HepG2 (cell line): ENCODE results near the gene NIN. TPM values are rescaled to one million over a fixed set of nuclear protein-coding genes. Genes with fewer than 3 reads are reported as not detected.

ENCODE experiments used
- ATAC-seq: fragments of 200-7000 bp; cut with Tn5 transposase; 3 replicates; pipeline ENCODE4 v1.9.1; 2020; ENCODE audit warnings: mild to moderate bottlenecking, moderate library complexity
- BruUV-seq: library from RNA; stranded (reverse); fragments of 400-500 nt; replicated peaks from 2 replicates; lab custom pipeline; 2021; lab: Mats Ljungman, UMichigan
- CTCF ChIA-PET: fragments of 300-600 bp; formaldehyde crosslinking; extraction: SDS; loops from one replicate; lab custom pipeline; 2021; ENCODE audit warnings: low total read pairs, inconsistent platforms, low intra/inter-chr PET ratio; lab: Yijun Ruan, JAX
- POLR2A ChIA-PET: fragments of 350-600 bp; sonication (Branson Sonifier 250); formaldehyde crosslinking; loops from one replicate; lab custom pipeline; 2020; ENCODE audit warnings: antibody characterized with exemption, inconsistent platforms; lab: Yijun Ruan, JAX
- DNase-seq: peaks from one replicate; pipeline ENCODE4 v3.0.0-alpha.2; 2015; ENCODE audit warnings: low spot score
- FAIRE-seq: peaks from 3 replicates; lab custom pipeline; 2011; peaks lifted over from hg19 to GRCh38; lab: Jason Lieb, UNC
- H2AFZ ChIP-seq: one replicate; pipeline ENCODE4 v1.6.1; 2011; ENCODE audit warnings: low read length, inconsistent platforms
- H3K27ac ChIP-seq: fragments of 300-600 bp; 3 replicates; pipeline ENCODE4 v1.8.0; 2011; ENCODE audit warnings: mixed run types, mild to moderate bottlenecking, mixed read lengths, low read length, inconsistent platforms; ENCODE audit not compliant: insufficient read depth; ENCODE audit errors: extremely low read length
- H3K27me3 ChIP-seq, 2 experiments: fragments of 200-600 bp in 1 of 2; 2 replicates in 1 of 2; 3 replicates in 1 of 2; pipeline versions ENCODE4 v1.6.0 to v1.8.0; 2011; ENCODE audit warnings: low read length in 2 of 2, mild to moderate bottlenecking in 2 of 2, moderate library complexity in 2 of 2, inconsistent platforms in 1 of 2; ENCODE audit not compliant: insufficient read depth in 2 of 2, control insufficient read depth in 1 of 2
- H3K36me3 ChIP-seq, 2 experiments: fragments of 200-600 bp in 1 of 2; replicated peaks in 1 of 2; 2 replicates in 1 of 2; 3 replicates in 1 of 2; pipeline versions ENCODE4 v1.5.1 to v1.8.0; 2011; ENCODE audit warnings: low read length in 2 of 2, inconsistent platforms in 1 of 2; ENCODE audit not compliant: insufficient read depth in 2 of 2, control insufficient read depth in 1 of 2
- H3K4me1 ChIP-seq: 2 replicates; pipeline ENCODE4 v1.5.1; 2012; ENCODE audit warnings: low read length, inconsistent platforms; ENCODE audit not compliant: insufficient read depth
- H3K4me2 ChIP-seq: 2 replicates; pipeline ENCODE4 v1.6.0; 2011; ENCODE audit warnings: low read depth, low read length, inconsistent platforms
- H3K4me3 ChIP-seq, 3 experiments: fragments of 200-600 bp in 1 of 3; sonication (generic), shearing (Covaris generic) in 1 of 3; replicated peaks in 1 of 3; 2 replicates each; pipeline ENCODE4 v1.5.1; 2011 to 2016; ENCODE audit warnings: low read length in 3 of 3, inconsistent platforms in 2 of 3, low read depth in 2 of 3, mild to moderate bottlenecking in 2 of 3, control low read depth in 1 of 3, mixed read lengths in 1 of 3; ENCODE audit not compliant: insufficient read depth in 1 of 3
- H3K79me2 ChIP-seq: one replicate; pipeline ENCODE4 v1.6.1; 2011; ENCODE audit warnings: low read length, inconsistent platforms; ENCODE audit not compliant: insufficient read depth
- H3K9ac ChIP-seq: 2 replicates; pipeline ENCODE4 v1.6.0; 2011; ENCODE audit warnings: mild to moderate bottlenecking, low read depth, low read length, inconsistent platforms; ENCODE audit not compliant: insufficient read depth
- H3K9me3 ChIP-seq: 2 replicates; pipeline ENCODE4 v1.5.1; 2012; ENCODE audit warnings: mild to moderate bottlenecking, low read length
- H4K20me1 ChIP-seq: 2 replicates; pipeline ENCODE4 v1.6.0; 2011; ENCODE audit warnings: inconsistent platforms, mild to moderate bottlenecking, low read length, moderate library complexity; ENCODE audit not compliant: insufficient read depth
- BCL6 ChIP-seq: IDR thresholded peaks from 2 replicates; pipeline ENCODE4 v1.6.1; 2016; ENCODE audit warnings: missing genetic modification reagents, missing compliant biosample characterization
- CEBPB ChIP-seq: IDR thresholded peaks from 2 replicates; pipeline ENCODE4 v1.6.1; 2011; ENCODE audit warnings: low read depth, low read length, improper control_type of control experiment, borderline replicate concordance
- CENPBD1 ChIP-seq: sonication (generic); formaldehyde crosslinking; IDR thresholded peaks from 2 replicates; pipeline ENCODE4 v1.8.0; 2022; ENCODE audit warnings: missing genetic modification reagents, low read depth, mild to moderate bottlenecking, borderline replicate concordance
- HOXA9 ChIP-seq: sonication (generic); formaldehyde crosslinking; IDR thresholded peaks from 2 replicates; pipeline ENCODE4 v1.8.1; 2022; ENCODE audit warnings: missing genetic modification reagents, mild to moderate bottlenecking, moderate library complexity, borderline replicate concordance
- NFKBIZ ChIP-seq: IDR thresholded peaks from 2 replicates; pipeline ENCODE4 v1.6.1; 2018; ENCODE audit warnings: missing genetic modification reagents, missing compliant biosample characterization
- NR3C1 ChIP-seq: sonication (generic); formaldehyde crosslinking; IDR thresholded peaks from 2 replicates; pipeline ENCODE4 v1.4.0; 2020; ENCODE audit warnings: missing genetic modification reagents
- TCF12 ChIP-seq, 2 experiments: fragments of 450-650 bp in 1 of 2; sonication (generic) in 1 of 2; formaldehyde crosslinking in 1 of 2; IDR thresholded peaks; 2 replicates each; pipeline versions ENCODE4 v1.6.1 to v1.8.0; 2017 to 2022; ENCODE audit warnings: antibody characterized with exemption in 1 of 2, mild to moderate bottlenecking in 1 of 2, missing genetic modification reagents in 1 of 2, moderate library complexity in 1 of 2
- TIGD3 ChIP-seq: sonication (generic); formaldehyde crosslinking; IDR thresholded peaks from 2 replicates; pipeline ENCODE4 v1.5.1; 2020; ENCODE audit warnings: mild to moderate bottlenecking, missing genetic modification reagents, borderline replicate concordance
- ZNF160 ChIP-seq: sonication (generic); formaldehyde crosslinking; IDR thresholded peaks from 2 replicates; pipeline ENCODE4 v1.8.0; 2022; ENCODE audit warnings: mild to moderate bottlenecking, inconsistent platforms, missing genetic modification reagents
- ZNF577 ChIP-seq: sonication (generic); formaldehyde crosslinking; IDR thresholded peaks from 2 replicates; pipeline ENCODE4 v1.4.0; 2020; ENCODE audit warnings: mild to moderate bottlenecking, low read depth, missing genetic modification reagents, borderline replicate concordance
- ZNF737 ChIP-seq: sonication (generic); formaldehyde crosslinking; IDR thresholded peaks from 2 replicates; pipeline ENCODE4 v1.5.0; 2020; ENCODE audit warnings: missing genetic modification reagents, mild to moderate bottlenecking, borderline replicate concordance
- WGBS: methylation state at CpG from one replicate; pipeline ENCODE4 v1.1.6; 2017; ENCODE audit warnings: low lambda C conversion rate; 5-methylcytosine and 5-hydroxymethylcytosine counted together
- in situ Hi-C: cut with HindIII; loops from 2 replicates; pipeline ENCODE4 v1.10.0; 2017; ENCODE audit warnings: low pct_unique_long_range_greater_than_20kb; ENCODE audit not compliant: extremely low pct_ligation_motif_present
- intact Hi-C: fragments of 100-400 bp; cut with micrococcal nuclease; formaldehyde crosslinking; loops from one replicate; pipeline ENCODE4 v1.10.0; 2022; ENCODE audit not compliant: unreplicated experiment
- polyA plus RNA-seq, 8 experiments: library from polyadenylated mRNA; depleted of rRNA in 3 of 8; stranded (reverse) in 7 of 8; unstranded in 1 of 8; fragments of >200 nt; fragmentation: Illumina TruSeq in 4 of 8; extraction: Trizol in 4 of 8; gene quantifications; 2 replicates each; pipeline versions ENCODE4 v1.2.1 to v1.2.3, GENCODE V29; 2011 to 2016; ENCODE audit warnings: low read depth in 4 of 8, missing spikeins in 1 of 8, mixed read lengths in 1 of 8; ENCODE audit not compliant: insufficient read depth in 1 of 8
- total RNA-seq, 5 experiments: library from RNA; depleted of rRNA; stranded (reverse); fragments of >200 nt; fragmentation: Illumina TruSeq; extraction: Trizol; gene quantifications; 2 replicates each; pipeline ENCODE4 v1.2.3, GENCODE V29; 2016; ENCODE audit warnings: low read depth in 1 of 5

NIN gene
- total and polyA plus RNA-seq, 2 of the 13 experiments (the other 11 are each of a cell fraction or from before 2014, with no cell fraction given) = 2.8 to 9.7 TPM

- POLR2A ChIA-PET = no interaction called here
- 100% methylated on average over 6 of the region's 16 CpGs for WGBS
- TF ChIP-seq HOXA9 (CRISPR knock-in tag) (no peak), CEBPB (peak; percentile 26; the same call in 1 of the 2 replicates)
- TF ChIP-seq, all 625 proteins: peak for 1
- Histone ChIP-seq H4K20me1 (no peaks in the 10 kb centered on the region), H3K4me2 (no peak overlapping the region), H3K27me3 (no peaks in the 10 kb centered on the region), H3K4me1 (no peaks in the 10 kb centered on the region), H3K27ac (no peak overlapping the region), H3K9me3 (no peaks in the 10 kb centered on the region), H3K9ac (no peak overlapping the region), H3K4me3 (no peak overlapping the region), H2AFZ (no peak overlapping the region), H3K36me3 (no peaks in the 10 kb centered on the region), H3K79me2 (no peaks in the 10 kb centered on the region)
- no peak for FAIRE-seq
- DNase-seq = no peak
- CTCF ChIA-PET = no interaction called here
- in situ Hi-C loops (loop anchor here (5.0 kb wide), 1 partner anchor 77 kb away; no protein-coding TSS in a partner anchor), intact Hi-C loops (no loop called here)
- BruUV-seq = no TSS peak
- no peak for ATAC-seq
Measured at GRCh38 chr14:50784683-50785456, 46.1 kb downstream of the NIN start.

- CTCF ChIA-PET = no interaction called here
- intact Hi-C loops = no loop called here
- BruUV-seq = no TSS peak
- TF ChIP-seq TIGD3 (CRISPR knock-in tag) = no peak
- no peak for TF ChIP-seq CENPBD1 (CRISPR knock-in tag)
- no peak for TF ChIP-seq ZNF577 (CRISPR knock-in tag)
- no peak for TF ChIP-seq NFKBIZ (CRISPR knock-in tag)
- no peak for TF ChIP-seq BCL6 (CRISPR knock-in tag)
- no peak for TF ChIP-seq NR3C1 (CRISPR knock-in tag)
- TF ChIP-seq ZNF160 = no peak
- TF ChIP-seq TCF12 (IDR thresholded peaks at IDR 0.05) = no peak
- TF ChIP-seq TCF12 (CRISPR knock-in tag; IDR thresholded peaks at IDR 0.05) = no peak
- TF ChIP-seq ZNF737 (CRISPR knock-in tag) = no peak
- POLR2A ChIA-PET = no interaction called here
- no peak for FAIRE-seq
- in situ Hi-C loops = loop anchor here (5.0 kb wide), 1 partner anchor 79 kb away; no protein-coding TSS in a partner anchor
- no peaks in the 10 kb centered on the region for H4K20me1 ChIP-seq
- no peak overlapping the region for H3K9ac ChIP-seq
- no peak for ATAC-seq
- H3K4me2 ChIP-seq = no peak overlapping the region
- DNase-seq = no peak
- H3K36me3 ChIP-seq = no peaks in the 10 kb centered on the region
- no peaks in the 10 kb centered on the region for H3K27me3 ChIP-seq
- no peak overlapping the region for H3K4me3 ChIP-seq
- H3K4me1 ChIP-seq = no peaks in the 10 kb centered on the region
- H3K27ac ChIP-seq = no peak overlapping the region
- 78% methylated on average over 2 of the region's 2 CpGs for WGBS
- no peaks in the 10 kb centered on the region for H3K79me2 ChIP-seq
- H3K9me3 ChIP-seq = no peaks in the 10 kb centered on the region
- no peak overlapping the region for H2AFZ ChIP-seq
Measured at GRCh38 chr14:50783563-50783962, 47.4 kb downstream of the NIN start.
